Measurements from ENCODE around the gene UNC5B.

Gene UNC5B

GRCh38 chr10:71337219-71337701 is 124.9 kb downstream of the UNC5B start:
- Histone ChIP-seq H3K27ac (ENCODE audit: insufficient read depth, low read length, poor library complexity, severe bottlenecking) (no peak overlapping the region), H3K4me3 (ENCODE audit: insufficient read depth, low read depth, low read length, poor library complexity, severe bottlenecking) (no peak overlapping the region), H3K9me3 (ENCODE audit: control insufficient read depth, low read length) (no peaks in the 10 kb centered on the region), H3K36me3 (ENCODE audit: control insufficient read depth, insufficient read depth, low read length) (no peaks in the 10 kb centered on the region), H3K4me1 (ENCODE audit: control insufficient read depth, insufficient read depth, low read length, poor library complexity, severe bottlenecking) (no peaks in the 10 kb centered on the region), H3K27me3 (replicated peaks; ENCODE audit: control insufficient read depth, insufficient read depth, low read length, poor library complexity, severe bottlenecking) (no peaks in the 10 kb centered on the region)
- DNase-seq: no peak

GRCh38 chr10:71338728-71339495 is 126.5 kb downstream of the UNC5B start:
- Histone ChIP-seq H3K4me3 (ENCODE audit: insufficient read depth, low read depth, low read length, poor library complexity, severe bottlenecking) (no peak overlapping the region), H3K36me3 (ENCODE audit: control insufficient read depth, insufficient read depth, low read length) (no peaks in the 10 kb centered on the region), H3K4me1 (ENCODE audit: control insufficient read depth, insufficient read depth, low read length, poor library complexity, severe bottlenecking) (no peaks in the 10 kb centered on the region), H3K27ac (ENCODE audit: insufficient read depth, low read length, poor library complexity, severe bottlenecking) (no peak overlapping the region), H3K9me3 (ENCODE audit: control insufficient read depth, low read length) (no peaks in the 10 kb centered on the region), H3K27me3 (replicated peaks; ENCODE audit: control insufficient read depth, insufficient read depth, low read length, poor library complexity, severe bottlenecking) (no peaks in the 10 kb centered on the region)
- no peak for DNase-seq

GRCh38 chr10:71339796-71340589 is 127.6 kb downstream of the UNC5B start:
- no peaks in the 10 kb centered on the region for H3K4me1 ChIP-seq (ENCODE audit: control insufficient read depth, insufficient read depth, low read length, poor library complexity, severe bottlenecking)
- no peaks in the 10 kb centered on the region for H3K9me3 ChIP-seq (ENCODE audit: control insufficient read depth, low read length)
- no peak overlapping the region for H3K27ac ChIP-seq (ENCODE audit: insufficient read depth, low read length, poor library complexity, severe bottlenecking)
- H3K4me3 ChIP-seq (ENCODE audit: insufficient read depth, low read depth, low read length, poor library complexity, severe bottlenecking): no peak overlapping the region
- H3K27me3 ChIP-seq (replicated peaks; ENCODE audit: control insufficient read depth, insufficient read depth, low read length, poor library complexity, severe bottlenecking): no peaks in the 10 kb centered on the region
- no peak for DNase-seq
- H3K36me3 ChIP-seq (ENCODE audit: control insufficient read depth, insufficient read depth, low read length): no peaks in the 10 kb centered on the region

- H3K27ac ChIP-seq (ENCODE audit: insufficient read depth, low read length, poor library complexity, severe bottlenecking): no peak overlapping the region
- no peak for DNase-seq
- no peaks in the 10 kb centered on the region for H3K4me1 ChIP-seq (ENCODE audit: control insufficient read depth, insufficient read depth, low read length, poor library complexity, severe bottlenecking)
- no peaks in the 10 kb centered on the region for H3K27me3 ChIP-seq (replicated peaks; ENCODE audit: control insufficient read depth, insufficient read depth, low read length, poor library complexity, severe bottlenecking)
- no peak overlapping the region for H3K4me3 ChIP-seq (ENCODE audit: insufficient read depth, low read depth, low read length, poor library complexity, severe bottlenecking)
- H3K36me3 ChIP-seq (ENCODE audit: control insufficient read depth, insufficient read depth, low read length): no peaks in the 10 kb centered on the region
- no peaks in the 10 kb centered on the region for H3K9me3 ChIP-seq (ENCODE audit: control insufficient read depth, low read length)
Observed at GRCh38 chr10:71342573-71343391, 130.4 kb downstream of the UNC5B start.

GRCh38 chr10:71343392-71343773 is 131.0 kb downstream of the UNC5B start:
- no peaks in the 10 kb centered on the region for H3K4me1 ChIP-seq (ENCODE audit: control insufficient read depth, insufficient read depth, low read length, poor library complexity, severe bottlenecking)
- no peak overlapping the region for H3K4me3 ChIP-seq (ENCODE audit: insufficient read depth, low read depth, low read length, poor library complexity, severe bottlenecking)
- H3K9me3 ChIP-seq (ENCODE audit: control insufficient read depth, low read length): no peaks in the 10 kb centered on the region
- no peaks in the 10 kb centered on the region for H3K36me3 ChIP-seq (ENCODE audit: control insufficient read depth, insufficient read depth, low read length)
- no peak overlapping the region for H3K27ac ChIP-seq (ENCODE audit: insufficient read depth, low read length, poor library complexity, severe bottlenecking)
- H3K27me3 ChIP-seq (replicated peaks; ENCODE audit: control insufficient read depth, insufficient read depth, low read length, poor library complexity, severe bottlenecking): no peaks in the 10 kb centered on the region
- DNase-seq: no peak

- Histone ChIP-seq H3K36me3 (ENCODE audit: control insufficient read depth, insufficient read depth, low read length) (no peaks in the 10 kb centered on the region), H3K4me3 (ENCODE audit: insufficient read depth, low read depth, low read length, poor library complexity, severe bottlenecking) (no peak overlapping the region), H3K9me3 (ENCODE audit: control insufficient read depth, low read length) (no peaks in the 10 kb centered on the region), H3K27me3 (replicated peaks; ENCODE audit: control insufficient read depth, insufficient read depth, low read length, poor library complexity, severe bottlenecking) (no peaks in the 10 kb centered on the region), H3K4me1 (ENCODE audit: control insufficient read depth, insufficient read depth, low read length, poor library complexity, severe bottlenecking) (no peaks in the 10 kb centered on the region), H3K27ac (ENCODE audit: insufficient read depth, low read length, poor library complexity, severe bottlenecking) (no peak overlapping the region)
- no peak for DNase-seq
Observed at GRCh38 chr10:71344154-71344925, 132.0 kb downstream of the UNC5B start.

- no peaks in the 10 kb centered on the region for H3K9me3 ChIP-seq (ENCODE audit: control insufficient read depth, low read length)
- no peaks in the 10 kb centered on the region for H3K4me1 ChIP-seq (ENCODE audit: control insufficient read depth, insufficient read depth, low read length, poor library complexity, severe bottlenecking)
- H3K27ac ChIP-seq (ENCODE audit: insufficient read depth, low read length, poor library complexity, severe bottlenecking): no peak overlapping the region
- H3K27me3 ChIP-seq (replicated peaks; ENCODE audit: control insufficient read depth, insufficient read depth, low read length, poor library complexity, severe bottlenecking): no peaks in the 10 kb centered on the region
- H3K4me3 ChIP-seq (ENCODE audit: insufficient read depth, low read depth, low read length, poor library complexity, severe bottlenecking): no peak overlapping the region
- no peaks in the 10 kb centered on the region for H3K36me3 ChIP-seq (ENCODE audit: control insufficient read depth, insufficient read depth, low read length)
- no peak for DNase-seq
Observed at GRCh38 chr10:71344993-71345480, 132.7 kb downstream of the UNC5B start.

GRCh38 chr10:71345694-71346093 is 133.3 kb downstream of the UNC5B start:
- Histone ChIP-seq H3K27me3 (replicated peaks; ENCODE audit: control insufficient read depth, insufficient read depth, low read length, poor library complexity, severe bottlenecking) (no peaks in the 10 kb centered on the region), H3K27ac (ENCODE audit: insufficient read depth, low read length, poor library complexity, severe bottlenecking) (no peak overlapping the region), H3K9me3 (ENCODE audit: control insufficient read depth, low read length) (no peaks in the 10 kb centered on the region), H3K4me1 (ENCODE audit: control insufficient read depth, insufficient read depth, low read length, poor library complexity, severe bottlenecking) (no peaks in the 10 kb centered on the region), H3K4me3 (ENCODE audit: insufficient read depth, low read depth, low read length, poor library complexity, severe bottlenecking) (no peak overlapping the region), H3K36me3 (ENCODE audit: control insufficient read depth, insufficient read depth, low read length) (no peaks in the 10 kb centered on the region)
- DNase-seq: no peak

- DNase-seq: no peak
- H3K4me3 ChIP-seq (ENCODE audit: insufficient read depth, low read depth, low read length, poor library complexity, severe bottlenecking): no peak overlapping the region
- H3K9me3 ChIP-seq (ENCODE audit: control insufficient read depth, low read length): no peaks in the 10 kb centered on the region
- no peaks in the 10 kb centered on the region for H3K27me3 ChIP-seq (replicated peaks; ENCODE audit: control insufficient read depth, insufficient read depth, low read length, poor library complexity, severe bottlenecking)
- H3K27ac ChIP-seq (ENCODE audit: insufficient read depth, low read length, poor library complexity, severe bottlenecking): no peak overlapping the region
- H3K4me1 ChIP-seq (ENCODE audit: control insufficient read depth, insufficient read depth, low read length, poor library complexity, severe bottlenecking): no peaks in the 10 kb centered on the region
- H3K36me3 ChIP-seq (ENCODE audit: control insufficient read depth, insufficient read depth, low read length): no peaks in the 10 kb centered on the region
Observed at GRCh38 chr10:71346731-71347130, 134.4 kb downstream of the UNC5B start.
